NOMO-1 treated with DMSO at 0.1 percent for 48 hours (cell line): Measurements from ENCODE around the gene RPTOR.

Experiments used
- DNase-seq: peaks from one replicate; lab custom pipeline; 2025; ENCODE audit not compliant: unreplicated experiment; lab: John Stamatoyannopoulos, UW

RPTOR gene

DNA sequence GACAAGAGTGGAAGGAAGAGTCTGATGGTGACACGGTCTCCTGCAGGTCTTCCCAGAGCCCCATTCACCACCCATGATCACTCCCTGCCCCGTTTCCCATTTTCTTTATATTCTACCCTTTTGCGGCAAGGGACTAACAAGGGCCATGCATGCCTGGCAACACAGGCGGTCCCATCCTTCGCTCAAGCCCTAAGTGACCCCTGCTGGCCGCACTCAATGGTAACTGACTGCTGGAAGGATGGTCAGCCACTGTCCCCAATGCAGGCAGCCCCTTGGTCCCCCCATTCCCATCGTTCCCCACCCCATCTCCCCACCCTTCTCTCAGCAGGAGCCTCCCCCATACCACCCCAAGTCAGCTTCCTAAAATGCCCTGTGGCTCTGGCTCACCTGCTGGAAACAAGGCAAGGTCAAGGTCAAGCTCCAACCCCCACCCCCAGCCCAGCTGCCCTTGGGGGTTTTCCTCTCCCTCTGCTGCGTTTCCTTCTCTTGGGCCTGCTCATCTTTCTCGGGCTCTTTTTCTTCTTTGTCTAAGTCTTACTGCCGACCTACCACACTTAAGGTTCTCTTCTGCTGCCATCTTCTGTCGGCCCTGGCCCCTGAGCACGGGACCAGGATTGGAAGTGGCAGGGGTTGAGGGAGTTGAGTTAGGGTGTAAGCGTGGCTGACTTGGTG lies 116.0 kb downstream of the RPTOR start:
- DNase-seq = no peak

DNA sequence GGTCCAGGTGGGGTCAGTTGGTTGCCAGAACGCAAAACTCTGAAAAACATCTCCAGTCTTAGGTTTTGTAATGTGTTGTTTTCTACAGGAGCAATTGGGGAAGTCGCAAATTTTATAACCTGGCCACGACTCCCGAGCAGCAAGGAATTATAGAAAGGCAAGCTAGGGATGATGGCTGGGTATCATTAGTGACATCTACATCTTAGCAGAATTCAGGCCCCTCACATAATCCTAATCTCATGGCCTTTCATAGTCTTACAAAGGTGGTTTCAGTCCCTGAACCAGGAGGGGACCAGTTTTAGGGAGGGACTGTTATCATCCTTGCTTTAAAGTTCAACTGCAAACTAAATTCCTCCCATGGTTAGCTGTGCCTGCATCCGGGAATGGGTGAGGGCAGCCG lies 117.9 kb downstream of the RPTOR start:
- no peak for DNase-seq

DNA sequence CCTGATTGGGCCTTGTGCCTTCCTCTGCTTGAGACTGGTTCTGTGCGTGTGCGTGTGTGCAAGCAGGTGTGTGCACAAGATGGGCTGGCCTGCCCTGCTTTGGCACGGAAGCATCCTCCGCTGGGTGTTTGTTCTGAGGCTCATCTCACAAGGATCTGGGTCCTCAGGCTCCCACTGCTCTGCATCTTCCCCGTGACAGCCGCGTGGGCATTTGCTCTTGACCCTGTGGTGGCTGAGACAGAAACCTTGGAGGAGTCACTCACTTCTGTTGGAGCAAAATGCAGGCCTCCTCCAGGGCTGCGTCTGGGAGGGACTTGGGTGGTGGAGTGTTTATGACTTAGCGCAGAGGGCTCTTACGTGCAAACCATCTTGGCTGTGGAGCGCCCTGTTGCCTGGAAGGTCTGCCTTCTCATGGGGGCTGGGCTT lies 119.2 kb downstream of the RPTOR start:
- no peak for DNase-seq

DNA sequence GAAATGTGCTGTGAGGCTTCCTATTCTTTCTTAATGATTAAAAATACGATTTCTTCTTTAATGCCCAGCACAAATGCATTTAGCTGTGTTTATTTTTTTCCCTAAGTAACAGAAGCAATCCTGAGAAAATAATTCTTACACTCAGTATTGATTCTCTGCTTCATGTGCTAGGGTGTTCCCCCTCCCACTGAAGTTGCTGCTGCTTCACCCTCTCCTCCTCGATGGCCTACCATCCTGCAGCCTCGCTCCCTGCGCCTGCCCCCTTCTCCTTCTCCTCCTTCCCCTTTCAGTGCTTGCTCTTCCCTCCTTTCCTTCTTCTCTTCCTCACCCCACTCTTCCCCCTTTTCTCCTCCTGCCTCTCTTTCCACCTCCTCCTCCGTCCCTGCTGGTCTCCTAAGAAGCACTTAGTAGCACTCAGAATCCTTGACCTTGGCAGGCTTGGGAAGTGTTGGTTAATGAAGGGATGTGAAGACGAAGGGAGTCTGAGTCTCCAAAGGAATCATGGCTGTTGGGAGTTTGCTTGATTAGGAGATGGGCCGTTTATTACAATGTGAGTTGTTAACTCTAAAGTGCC lies 119.7 kb downstream of the RPTOR start:
- no peak for DNase-seq

GRCh38 chr17:80665792-80666191 lies 121.2 kb downstream of the RPTOR start:
- no peak for DNase-seq

GRCh38 chr17:80666867-80667266 lies 122.2 kb downstream of the RPTOR start:
- no peak for DNase-seq

GRCh38 chr17:80667462-80668277 lies 123.0 kb downstream of the RPTOR start:
- DNase-seq = no peak

GRCh38 chr17:80668375-80669148 lies 123.9 kb downstream of the RPTOR start:
- no peak for DNase-seq

DNA sequence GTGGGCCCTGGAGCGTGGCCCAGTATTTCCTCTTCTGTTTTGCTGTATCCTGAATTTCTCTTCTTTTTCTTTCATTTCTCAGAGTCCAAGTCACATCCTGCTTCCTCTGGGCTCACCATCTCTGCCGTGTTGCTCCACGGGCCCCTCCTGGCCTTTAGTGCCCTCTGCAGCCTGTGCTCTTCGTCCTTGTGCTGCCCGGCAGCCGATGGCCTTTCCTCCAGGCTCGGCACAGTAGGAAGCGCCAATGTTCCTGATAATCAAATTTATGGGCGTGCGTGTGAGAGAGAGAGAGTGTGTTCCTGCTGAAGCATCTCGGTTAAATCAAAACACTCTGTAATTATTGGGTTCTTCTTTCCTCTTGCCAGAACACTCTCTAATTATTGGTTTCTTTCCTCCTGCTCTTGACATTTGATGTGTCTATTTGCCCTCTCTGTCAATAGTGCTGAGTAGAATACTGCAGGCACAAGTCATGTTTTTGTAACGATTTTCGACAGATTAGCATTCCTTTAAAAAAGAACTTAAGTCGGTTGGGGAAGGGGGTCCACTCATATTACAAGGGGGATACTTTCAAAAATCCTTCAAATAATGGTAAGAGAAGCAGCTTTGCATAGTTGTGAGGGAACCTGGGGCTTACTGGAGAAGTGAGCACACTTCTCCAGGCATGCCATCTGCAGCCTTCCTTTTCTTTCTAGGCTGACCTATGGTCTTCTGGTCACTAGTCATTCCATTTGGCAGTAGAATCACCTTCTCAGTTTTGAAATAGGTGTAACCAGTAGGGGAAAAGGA lies 126.6 kb downstream of the RPTOR start:
- DNase-seq = no peak

DNA sequence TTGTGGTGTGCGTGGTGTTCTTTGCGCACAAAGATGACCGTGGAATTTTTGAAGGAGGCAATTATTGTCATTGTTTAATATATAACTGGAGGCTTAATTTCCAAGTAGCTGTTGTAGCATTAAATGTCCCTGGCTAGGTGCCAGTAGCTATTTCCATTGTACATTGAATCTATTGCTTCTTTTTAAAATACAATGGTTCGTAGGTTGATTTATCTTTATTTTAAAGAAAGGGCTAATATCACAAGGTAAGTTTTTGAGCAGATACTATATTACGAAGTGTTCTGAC lies 127.1 kb downstream of the RPTOR start:
- DNase-seq = no peak

DNA sequence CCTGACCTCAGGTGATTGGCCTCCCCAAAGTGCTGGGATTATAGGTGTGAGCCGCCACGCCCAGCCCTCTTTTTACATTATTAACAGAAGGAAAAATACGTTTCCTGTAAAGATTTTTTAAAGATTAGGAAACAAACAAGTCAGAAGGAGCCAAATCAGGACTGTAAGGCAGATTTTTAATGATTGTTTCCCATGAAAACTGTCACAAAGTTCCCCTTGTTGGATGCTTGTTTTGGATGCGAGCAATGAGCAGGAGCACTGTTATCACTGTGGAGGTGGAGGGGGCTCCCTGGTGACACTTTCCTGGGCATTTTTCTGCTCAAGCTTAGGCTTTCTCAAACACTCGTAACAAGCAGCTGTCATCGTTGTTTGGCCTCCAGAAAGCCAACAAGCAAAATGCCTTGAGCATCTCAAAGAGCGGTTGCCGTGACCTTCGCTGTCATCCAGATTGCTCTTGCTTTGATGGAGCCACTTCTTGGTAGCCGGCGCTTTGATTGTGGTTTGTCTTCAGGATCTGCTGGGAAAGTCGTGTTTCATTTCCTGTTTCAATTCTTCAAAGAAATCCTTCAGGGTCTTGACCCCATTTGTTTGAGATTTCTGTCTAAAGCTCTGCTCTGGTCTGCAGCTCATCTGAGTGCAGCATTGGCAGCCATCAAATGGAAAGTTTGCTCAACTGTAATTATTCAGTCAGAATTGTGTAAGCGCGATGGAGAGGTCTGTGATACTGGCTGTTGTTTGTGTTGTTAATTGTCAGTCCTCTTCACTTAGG lies 128.7 kb downstream of the RPTOR start:
- peak; percentile 68 for DNase-seq

DNA sequence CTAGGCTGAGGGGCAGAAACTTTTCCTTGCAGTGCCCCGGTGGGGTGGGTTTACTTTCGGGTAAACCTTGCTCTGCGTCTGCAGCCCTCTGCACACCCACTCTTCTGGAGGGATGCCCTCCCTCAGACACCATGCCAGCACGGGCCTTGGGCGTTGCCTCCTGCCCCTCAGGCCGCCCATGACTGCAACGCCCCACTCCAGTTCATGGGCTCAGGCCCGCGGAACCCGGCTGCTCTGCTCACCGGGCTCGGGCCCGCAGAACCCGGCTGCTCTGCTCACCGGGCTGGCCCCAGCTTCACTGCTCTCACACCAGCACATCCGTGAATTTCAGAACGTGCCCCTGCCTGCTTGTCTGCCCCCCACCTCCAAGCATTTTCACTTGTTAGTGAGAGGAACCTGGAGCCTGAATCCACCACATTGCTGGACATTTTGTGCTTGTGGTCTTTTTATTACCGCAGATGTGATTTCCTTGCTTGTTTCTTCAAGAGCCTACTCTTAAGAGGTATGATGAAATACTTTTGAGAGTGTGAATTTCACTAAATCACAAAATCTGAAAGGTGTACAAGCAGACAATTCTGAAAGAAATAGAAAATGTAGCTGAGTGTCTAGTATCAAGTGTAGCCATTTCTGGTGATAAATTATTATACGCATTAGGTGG lies 130.9 kb downstream of the RPTOR start:
- no peak for DNase-seq

DNA sequence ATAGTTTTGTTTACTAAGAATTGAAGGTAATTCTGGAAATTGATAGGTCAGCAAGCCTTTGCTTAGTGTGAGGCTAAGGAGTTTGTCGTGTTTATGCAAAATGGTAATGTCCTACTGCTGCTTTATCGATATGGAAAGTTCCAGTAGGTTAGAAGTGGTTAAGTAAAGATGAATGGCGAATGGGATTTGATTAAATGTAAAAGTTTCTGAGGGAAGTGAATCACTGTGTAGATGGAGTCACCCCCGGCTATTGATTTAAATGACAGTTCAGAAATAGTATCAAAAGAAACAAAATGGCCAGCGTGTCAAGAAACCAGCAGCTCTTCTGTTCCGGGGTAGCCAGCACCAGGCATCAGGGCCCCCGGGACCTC lies 131.4 kb downstream of the RPTOR start:
- no peak for DNase-seq

- DNase-seq = no peak
These were observed 131.9 kb downstream of the RPTOR start for GRCh38 chr17:80676564-80676963.

DNA sequence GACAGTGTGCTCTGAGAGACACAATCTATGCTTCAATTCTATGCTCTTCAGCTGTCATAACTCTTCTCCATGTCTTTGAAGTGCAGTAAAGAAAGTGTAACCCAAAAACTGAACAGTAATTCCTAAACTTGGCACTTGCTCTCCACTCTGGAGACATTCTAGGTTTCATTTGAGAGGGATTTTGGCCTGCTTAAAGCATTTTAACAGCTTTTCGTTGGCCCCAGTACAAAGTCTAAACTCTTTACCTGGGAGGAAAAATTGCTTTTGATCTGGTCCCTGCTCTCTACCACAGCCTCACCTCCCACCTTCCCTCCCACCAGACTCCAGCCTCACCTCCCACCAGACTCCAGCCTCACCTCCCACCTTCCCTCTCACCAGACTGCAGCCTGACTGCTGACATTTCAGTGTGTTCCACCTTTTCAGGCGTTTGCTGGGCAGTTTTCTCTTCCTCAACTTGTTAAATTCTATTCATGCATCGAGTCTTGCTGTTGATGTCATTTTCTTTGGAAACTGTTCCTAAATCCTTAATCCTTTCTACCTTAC lies 132.6 kb downstream of the RPTOR start:
- no peak for DNase-seq

DNA sequence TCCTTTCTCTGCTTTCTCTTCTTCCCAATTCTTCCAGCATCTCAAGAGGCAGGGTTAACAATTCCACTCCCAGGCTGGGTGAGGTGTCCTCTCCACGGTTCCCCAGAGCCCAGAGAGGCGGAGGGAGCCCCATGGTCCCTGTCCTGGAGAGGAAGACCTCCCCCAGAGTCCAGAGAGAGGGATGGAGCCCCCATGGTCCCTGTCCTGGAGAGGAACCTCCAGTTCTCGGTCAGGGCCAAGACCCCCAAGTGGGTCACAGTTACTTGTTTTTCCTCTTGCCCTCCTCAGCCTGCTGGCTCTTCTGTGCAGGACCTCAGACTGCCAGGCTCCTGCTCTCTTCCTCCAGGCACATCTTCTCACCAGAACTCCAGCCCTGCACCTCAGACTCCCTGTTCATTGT lies 135.2 kb downstream of the RPTOR start:
- no peak for DNase-seq

DNA sequence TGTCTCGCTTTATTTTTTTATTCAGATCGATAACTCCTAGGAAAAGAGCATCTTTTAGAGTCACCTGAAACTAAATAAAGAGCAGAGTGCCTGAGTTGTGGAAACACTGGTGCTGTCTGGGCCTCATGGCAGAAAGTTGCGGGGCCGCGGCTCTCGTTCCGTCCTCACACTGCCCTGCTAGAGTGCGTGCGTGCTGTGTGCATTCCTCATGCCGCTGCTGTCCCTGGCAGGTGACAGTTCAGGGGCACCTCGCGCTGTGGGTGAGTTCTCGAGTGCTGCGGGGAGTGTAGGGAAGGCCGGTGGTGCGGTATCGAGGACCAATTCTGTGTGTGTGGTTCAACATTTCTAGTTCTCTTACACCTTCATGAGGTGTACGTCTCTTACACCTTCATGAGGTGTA lies 136.6 kb downstream of the RPTOR start:
- no peak for DNase-seq

DNA sequence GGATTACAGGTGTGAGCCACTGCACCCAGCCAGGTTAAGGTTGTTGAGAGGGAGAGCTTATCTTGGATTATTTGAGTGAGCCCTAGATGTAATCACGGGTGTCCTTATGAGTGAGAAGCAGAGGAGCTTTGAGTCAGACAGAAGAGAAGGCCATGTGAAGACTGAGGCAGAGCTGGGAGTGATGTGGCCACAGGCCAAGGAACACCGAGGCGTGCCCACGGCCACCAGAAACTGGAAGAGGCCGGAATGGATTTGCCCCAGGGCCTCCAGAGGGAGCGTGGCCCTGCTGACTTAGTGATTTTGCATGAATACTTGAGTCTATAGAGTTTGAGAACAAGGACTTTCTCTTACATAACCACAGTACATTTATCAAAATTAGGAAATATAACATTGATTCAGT lies 137.7 kb downstream of the RPTOR start:
- no peak for DNase-seq

DNA sequence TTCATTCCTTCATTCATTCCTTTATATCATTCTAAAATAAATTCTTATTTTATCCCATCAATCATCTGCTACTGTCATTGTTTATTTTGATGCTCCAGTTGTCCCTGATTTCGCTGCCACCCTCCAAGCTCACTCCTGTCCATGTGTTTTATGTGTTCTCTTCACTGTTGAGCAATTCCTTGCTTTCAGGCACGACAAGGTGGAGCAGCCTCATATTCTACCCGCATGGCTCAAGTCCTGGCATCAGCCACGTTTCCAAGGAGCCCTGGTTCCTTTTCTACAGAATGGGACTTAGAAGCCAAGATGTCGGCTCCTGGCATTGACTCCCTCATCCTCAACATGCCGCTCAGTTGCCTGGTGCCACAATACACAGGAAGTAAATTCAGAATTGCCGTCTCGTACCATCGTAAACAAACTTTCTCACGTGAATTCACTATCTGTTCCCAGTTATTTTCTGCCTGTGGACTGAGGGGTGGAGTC lies 139.0 kb downstream of the RPTOR start:
- no peak for DNase-seq
